Neural progenitor cell (in vitro differentiated cells): ENCODE measurements around the gene SCMH1. TPM values are rescaled to one million over a fixed set of nuclear protein-coding genes. Genes with fewer than 3 reads are reported as not detected.
A peak's percentile ranks its signal among the peaks of the same experiment; 100 is the strongest.

Experiments
- DNase-seq: peaks from one replicate; pipeline ENCODE4 v3.0.0-alpha.2; 2016; ENCODE audit warnings: low spot score
- H2AFZ ChIP-seq: fragments of 200-600 bp; sonication (generic); replicated peaks from 2 replicates; pipeline ENCODE4 v1.6.1; 2016; ENCODE audit warnings: antibody characterized with exemption
- H3F3A ChIP-seq: fragments of 200-600 bp; sonication (generic); 2 replicates; pipeline ENCODE4 v1.6.1; 2016; ENCODE audit warnings: antibody characterized with exemption, low read depth
- H3K27ac ChIP-seq: fragments of 200-600 bp; sonication (generic); 2 replicates; pipeline ENCODE4 v1.5.1; 2016; ENCODE audit warnings: mild to moderate bottlenecking
- H3K27me3 ChIP-seq: fragments of 200-600 bp; sonication (generic); 2 replicates; pipeline ENCODE4 v1.6.1; 2016; ENCODE audit warnings: mild to moderate bottlenecking, moderate library complexity
- H3K36me3 ChIP-seq: fragments of 200-600 bp; sonication (generic); 2 replicates; pipeline ENCODE4 v1.5.1; 2016
- H3K4me1 ChIP-seq: fragments of 200-600 bp; sonication (generic); 2 replicates; pipeline ENCODE4 v1.6.1; 2016; ENCODE audit warnings: mixed run types
- H3K4me2 ChIP-seq: fragments of 200-600 bp; sonication (generic); 2 replicates; pipeline ENCODE4 v1.6.1; 2016
- H3K4me3 ChIP-seq: fragments of 200-600 bp; sonication (generic); 2 replicates; pipeline ENCODE4 v1.5.1; 2016
- H3K79me2 ChIP-seq: fragments of 200-600 bp; sonication (generic); 2 replicates; pipeline ENCODE4 v1.6.1; 2016; ENCODE audit warnings: low read depth
- H3K9ac ChIP-seq: fragments of 200-600 bp; sonication (generic); 2 replicates; pipeline ENCODE4 v1.6.1; 2016
- H3K9me3 ChIP-seq: fragments of 200-600 bp; sonication (generic); 2 replicates; pipeline ENCODE4 v1.5.1; 2016; ENCODE audit warnings: low read depth
- H4K20me1 ChIP-seq: fragments of 200-600 bp; sonication (generic); 2 replicates; pipeline ENCODE4 v1.6.1; 2016; ENCODE audit warnings: low read depth
- H3K27ac Mint-ChIP-seq: 3 replicates; pipeline ENCODE4 v1.8.0; 2021; ENCODE audit warnings: mixed read lengths
- H3K27me3 Mint-ChIP-seq: 2 replicates; pipeline ENCODE4 v1.8.0; 2022; ENCODE audit warnings: low read depth, mild to moderate bottlenecking, inconsistent platforms, moderate library complexity, mixed read lengths; ENCODE audit not compliant: insufficient read depth
- H3K36me3 Mint-ChIP-seq: 3 replicates; pipeline ENCODE4 v1.8.0; 2021; ENCODE audit warnings: mixed read lengths
- H3K4me1 Mint-ChIP-seq: 3 replicates; pipeline ENCODE4 v1.8.0; 2021; ENCODE audit warnings: mixed read lengths
- H3K4me3 Mint-ChIP-seq: 3 replicates; pipeline ENCODE4 v1.8.0; 2021; ENCODE audit warnings: mild to moderate bottlenecking, moderate library complexity, mixed read lengths
- H3K9me3 Mint-ChIP-seq: 3 replicates; pipeline ENCODE4 v1.8.0; 2020; ENCODE audit warnings: mixed read lengths
- CTCF ChIP-seq: fragments of 200-600 bp; sonication (generic); IDR thresholded peaks from 2 replicates; pipeline ENCODE4 v1.5.1; 2017; ENCODE audit warnings: antibody characterized with exemption, mild to moderate bottlenecking
- EZH2 ChIP-seq: fragments of 200-600 bp; sonication (generic); IDR thresholded peaks from 2 replicates; pipeline ENCODE4 v1.6.1; 2017; ENCODE audit warnings: antibody characterized with exemption, mild to moderate bottlenecking, moderate library complexity
- EZH2phosphoT487 ChIP-seq: fragments of 200-600 bp; sonication (generic); IDR thresholded peaks from 2 replicates; pipeline ENCODE4 v1.6.1; 2017; ENCODE audit warnings: antibody characterized with exemption
- total RNA-seq: library from RNA; depleted of rRNA; stranded (reverse); fragments of >200 nt; gene quantifications from 2 replicates; pipeline ENCODE4 v1.2.3, GENCODE V29; 2015; ENCODE audit warnings: low replicate concordance

The SCMH1 gene
- total RNA-seq, 1 donor from 2014 or later: 16.1 TPM

- TF ChIP-seq EZH2phosphoT487: no peak
- TF ChIP-seq CTCF: no peak
- TF ChIP-seq EZH2: no peak
- H3K9me3 Mint-ChIP-seq: no peaks in the 10 kb centered on the region
- Histone ChIP-seq H3K4me2 (peak overlapping the region; percentile 98), H3K79me2 (peaks cover 57% of the 10 kb centered on the region), H3K9ac (no peak overlapping the region), H3K4me3 (peak overlapping the region; percentile 58), H3K27ac (no peak overlapping the region), H2AFZ (no peak overlapping the region), H3F3A (peaks cover 13% of the 10 kb centered on the region), H4K20me1 (peaks cover 48% of the 10 kb centered on the region), H3K36me3 (peaks cover 19% of the 10 kb centered on the region), H3K27me3 (no peaks in the 10 kb centered on the region), H3K4me1 (peaks cover 16% of the 10 kb centered on the region), H3K9me3 (no peaks in the 10 kb centered on the region)
- H3K4me3 Mint-ChIP-seq: peak overlapping the region; percentile 61
- peaks cover 3% of the 10 kb centered on the region for H3K27me3 Mint-ChIP-seq
- peaks cover 24% of the 10 kb centered on the region for H3K36me3 Mint-ChIP-seq
- H3K4me1 Mint-ChIP-seq: peaks cover 25% of the 10 kb centered on the region
- H3K27ac Mint-ChIP-seq: no peak overlapping the region
- peak; percentile 6 for DNase-seq
These were observed 260.2 kb downstream of the SCMH1 start for GRCh38 chr1:40981691-40982448.

GRCh38 chr1:40980453-40981121, 261.5 kb downstream of the SCMH1 start:
- H3K36me3 ChIP-seq: peaks cover 19% of the 10 kb centered on the region
- Mint-ChIP-seq H3K4me1 (peaks cover 25% of the 10 kb centered on the region), H3K4me3 (peak overlapping the region; percentile 93), H3K27me3 (peaks cover 3% of the 10 kb centered on the region), H3K9me3 (no peaks in the 10 kb centered on the region), H3K36me3 (peaks cover 14% of the 10 kb centered on the region), H3K27ac (peak overlapping the region; percentile 96)
- peaks cover 57% of the 10 kb centered on the region for H3K79me2 ChIP-seq
- no peak overlapping the region for H3K27ac ChIP-seq
- peak; percentile 27 for DNase-seq
- no peak for TF ChIP-seq EZH2
- TF ChIP-seq EZH2phosphoT487: no peak
- H2AFZ ChIP-seq: peak overlapping the region; percentile 77
- H3K27me3 ChIP-seq: no peaks in the 10 kb centered on the region
- peak overlapping the region; percentile 58 for H3K4me3 ChIP-seq
- peaks cover 16% of the 10 kb centered on the region for H3K4me1 ChIP-seq
- peaks cover 13% of the 10 kb centered on the region for H3F3A ChIP-seq
- no peaks in the 10 kb centered on the region for H3K9me3 ChIP-seq
- peaks cover 48% of the 10 kb centered on the region for H4K20me1 ChIP-seq
- H3K4me2 ChIP-seq: peak overlapping the region; percentile 98
- peak overlapping the region; percentile 87 for H3K9ac ChIP-seq

- Histone ChIP-seq H3K79me2 (peaks cover 52% of the 10 kb centered on the region), H3K4me2 (peak overlapping the region; percentile 98), H3K4me3 (peak overlapping the region; percentile 58), H4K20me1 (peaks cover 42% of the 10 kb centered on the region), H3K36me3 (peaks cover 18% of the 10 kb centered on the region), H3K4me1 (peaks cover 16% of the 10 kb centered on the region), H2AFZ (peak overlapping the region; percentile 77), H3K9ac (peak overlapping the region; percentile 87), H3K9me3 (no peaks in the 10 kb centered on the region), H3K27me3 (no peaks in the 10 kb centered on the region), H3K27ac (no peak overlapping the region), H3F3A (peaks cover 13% of the 10 kb centered on the region)
- peaks cover 14% of the 10 kb centered on the region for H3K36me3 Mint-ChIP-seq
- H3K27me3 Mint-ChIP-seq: peaks cover 3% of the 10 kb centered on the region
- peaks cover 25% of the 10 kb centered on the region for H3K4me1 Mint-ChIP-seq
- no peaks in the 10 kb centered on the region for H3K9me3 Mint-ChIP-seq
- TF ChIP-seq EZH2phosphoT487: no peak
- TF ChIP-seq EZH2: no peak
- no peak for TF ChIP-seq CTCF
- H3K27ac Mint-ChIP-seq: peak overlapping the region; percentile 96
- H3K4me3 Mint-ChIP-seq: peak overlapping the region; percentile 93
- DNase-seq: no peak
These were observed 262.0 kb downstream of the SCMH1 start for GRCh38 chr1:40980068-40980452.
